ENCODE data around the gene ZNF592. TPM values are rescaled to one million over a fixed set of nuclear protein-coding genes. Genes with fewer than 3 reads are reported as not detected.

ZNF592 gene
- total and polyA plus RNA-seq, 9 of the 15 experiments (the other 6 are each of a cell fraction or from before 2014, with no cell fraction given) = 0.88 to 23.8 (median 7.4) TPM

DNA sequence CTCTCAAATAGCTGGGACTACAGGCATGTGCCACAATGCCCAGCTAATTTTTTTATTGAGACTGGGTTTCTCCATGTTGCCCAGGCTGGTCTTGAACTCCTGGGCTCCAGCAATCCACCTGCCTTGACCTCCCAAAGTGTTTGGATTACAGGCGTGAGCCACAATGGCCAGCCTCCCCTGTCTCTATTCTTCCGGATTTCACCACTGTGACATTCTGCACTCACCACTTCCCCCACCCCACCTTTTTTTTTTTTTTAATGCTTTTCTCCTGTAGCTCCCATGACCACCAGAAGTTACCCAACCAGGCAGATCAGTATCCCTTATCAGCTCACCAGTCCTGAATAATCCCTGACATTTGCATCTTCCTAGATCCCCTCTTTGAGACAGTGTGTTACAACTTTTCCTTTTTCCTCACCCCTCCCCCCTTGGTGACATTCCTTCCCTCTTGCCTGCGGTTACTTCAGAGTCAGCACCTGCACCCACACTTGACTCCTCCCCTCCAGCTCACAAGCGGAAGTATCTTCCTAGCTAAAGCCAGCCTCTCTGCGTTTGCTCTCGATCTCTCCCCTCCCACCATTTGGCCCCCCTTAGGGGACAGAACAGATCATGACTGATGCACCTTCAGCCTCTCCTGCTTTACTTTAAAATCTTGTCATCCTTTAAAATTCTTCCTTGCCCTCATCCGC is 13.5 kb upstream of the ZNF592 start (continued):
- no peak for TF ChIP-seq ZNF277 (CRISPR knock-in tag; IDR thresholded peaks at IDR 0.05; ENCODE audit: borderline replicate concordance)
- no peak for TF ChIP-seq CBX8 (IDR thresholded peaks at IDR 0.05; ENCODE audit: borderline replicate concordance, extremely low read depth, low read depth, low read length, poor library complexity, severe bottlenecking)
- peak; percentile 67; the same call in 1 of the 2 replicates for TF ChIP-seq PML (IDR thresholded peaks at IDR 0.05; ENCODE audit: low read length)
- TF ChIP-seq, protein P1, sequence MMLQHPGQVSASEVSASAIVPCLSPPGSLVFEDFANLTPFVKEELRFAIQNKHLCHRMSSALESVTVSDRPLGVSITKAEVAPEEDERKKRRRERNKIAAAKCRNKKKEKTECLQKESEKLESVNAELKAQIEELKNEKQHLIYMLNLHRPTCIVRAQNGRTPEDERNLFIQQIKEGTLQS (IDR thresholded peaks at IDR 0.05) = peak; percentile 78
- TF ChIP-seq, protein P1 (CRISPR knock-in tag; conservative IDR thresholded peaks at IDR 0.05) = no peak
- TF ChIP-seq, protein P2, sequence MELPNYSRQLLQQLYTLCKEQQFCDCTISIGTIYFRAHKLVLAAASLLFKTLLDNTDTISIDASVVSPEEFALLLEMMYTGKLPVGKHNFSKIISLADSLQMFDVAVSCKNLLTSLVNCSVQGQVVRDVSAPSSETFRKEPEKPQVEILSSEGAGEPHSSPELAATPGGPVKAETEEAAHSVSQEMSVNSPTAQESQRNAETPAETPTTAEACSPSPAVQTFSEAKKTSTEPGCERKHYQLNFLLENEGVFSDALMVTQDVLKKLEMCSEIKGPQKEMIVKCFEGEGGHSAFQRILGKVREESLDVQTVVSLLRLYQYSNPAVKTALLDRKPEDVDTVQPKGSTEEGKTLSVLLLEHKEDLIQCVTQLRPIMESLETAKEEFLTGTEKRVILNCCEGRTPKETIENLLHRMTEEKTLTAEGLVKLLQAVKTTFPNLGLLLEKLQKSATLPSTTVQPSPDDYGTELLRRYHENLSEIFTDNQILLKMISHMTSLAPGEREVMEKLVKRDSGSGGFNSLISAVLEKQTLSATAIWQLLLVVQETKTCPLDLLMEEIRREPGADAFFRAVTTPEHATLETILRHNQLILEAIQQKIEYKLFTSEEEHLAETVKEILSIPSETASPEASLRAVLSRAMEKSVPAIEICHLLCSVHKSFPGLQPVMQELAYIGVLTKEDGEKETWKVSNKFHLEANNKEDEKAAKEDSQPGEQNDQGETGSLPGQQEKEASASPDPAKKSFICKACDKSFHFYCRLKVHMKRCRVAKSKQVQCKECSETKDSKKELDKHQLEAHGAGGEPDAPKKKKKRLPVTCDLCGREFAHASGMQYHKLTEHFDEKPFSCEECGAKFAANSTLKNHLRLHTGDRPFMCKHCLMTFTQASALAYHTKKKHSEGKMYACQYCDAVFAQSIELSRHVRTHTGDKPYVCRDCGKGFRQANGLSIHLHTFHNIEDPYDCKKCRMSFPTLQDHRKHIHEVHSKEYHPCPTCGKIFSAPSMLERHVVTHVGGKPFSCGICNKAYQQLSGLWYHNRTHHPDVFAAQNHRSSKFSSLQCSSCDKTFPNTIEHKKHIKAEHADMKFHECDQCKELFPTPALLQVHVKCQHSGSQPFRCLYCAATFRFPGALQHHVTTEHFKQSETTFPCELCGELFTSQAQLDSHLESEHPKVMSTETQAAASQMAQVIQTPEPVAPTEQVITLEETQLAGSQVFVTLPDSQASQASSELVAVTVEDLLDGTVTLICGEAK (IDR thresholded peaks at IDR 0.05) = peak; percentile 65
- TF ChIP-seq, protein P2 (CRISPR knock-in tag; IDR thresholded peaks at IDR 0.05) = no peak
- peak; percentile 71 for TF ChIP-seq RBBP5 (IDR thresholded peaks at IDR 0.05; ENCODE audit: borderline replicate concordance, insufficient read depth, low read length, poor library complexity, severe bottlenecking)
- TF ChIP-seq PRMT5 (CRISPR knock-in tag; IDR thresholded peaks at IDR 0.05) = no peak
- no peak for TF ChIP-seq NR2C2 (CRISPR knock-in tag; IDR thresholded peaks at IDR 0.05)
- TF ChIP-seq NR2C2 (tag; IDR thresholded peaks at IDR 0.05) = peak; percentile 47; the same call in 1 of the 2 replicates
- TF ChIP-seq, protein P3, sequence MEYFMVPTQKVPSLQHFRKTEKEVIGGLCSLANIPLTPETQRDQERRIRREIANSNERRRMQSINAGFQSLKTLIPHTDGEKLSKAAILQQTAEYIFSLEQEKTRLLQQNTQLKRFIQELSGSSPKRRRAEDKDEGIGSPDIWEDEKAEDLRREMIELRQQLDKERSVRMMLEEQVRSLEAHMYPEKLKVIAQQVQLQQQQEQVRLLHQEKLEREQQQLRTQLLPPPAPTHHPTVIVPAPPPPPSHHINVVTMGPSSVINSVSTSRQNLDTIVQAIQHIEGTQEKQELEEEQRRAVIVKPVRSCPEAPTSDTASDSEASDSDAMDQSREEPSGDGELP (CRISPR knock-in tag; IDR thresholded peaks at IDR 0.05; ENCODE audit: borderline replicate concordance) = peak; percentile 51; the same call in 1 of the 2 replicates
- TF ChIP-seq ZNF124 (CRISPR knock-in tag; IDR thresholded peaks at IDR 0.05) = no peak
- TF ChIP-seq NR3C1 (CRISPR knock-in tag; IDR thresholded peaks at IDR 0.05) = no peak
- TF ChIP-seq DMBX1 (CRISPR knock-in tag; IDR thresholded peaks at IDR 0.05; ENCODE audit: borderline replicate concordance) = peak; percentile 13; the same call in 1 of the 2 replicates

All from K562 (cell line).